Measurements from ENCODE around the gene ERAL1.
"Not testable (repeated sequence)": the region's sequence is repeated elsewhere in the genome, so short reads cannot be mapped to it uniquely, and the experiment has no call there.

ERAL1 gene

GRCh38 chr17:28901866-28902818 is 47.3 kb downstream of the ERAL1 start:
- peak; percentile 26 for DNase-seq

GRCh38 chr17:28902819-28903545 is 48.2 kb downstream of the ERAL1 start, which contains the start of gene DHRS13:
DHRS13 (minus strand) TSS chr17:28903079; CDS start chr17:28902944, 135 bp downstream.
- DNase-seq, result peak; percentile 90

DNA sequence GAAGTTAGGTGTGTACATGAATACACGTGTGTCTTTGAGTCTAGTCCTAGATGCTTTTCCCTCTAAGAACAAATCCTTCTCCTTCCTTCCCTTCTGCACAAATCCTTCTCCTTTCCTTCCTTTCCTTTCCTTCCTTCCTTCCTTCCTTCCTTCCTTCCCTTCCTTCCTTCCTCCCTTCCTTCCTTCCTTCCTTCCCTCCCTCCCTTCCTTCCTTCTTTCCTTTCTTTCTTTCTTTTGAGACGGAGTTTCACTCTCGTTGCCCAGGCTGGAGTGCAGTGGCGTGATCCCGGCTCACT is 48.7 kb downstream of the ERAL1 start:
- DNase-seq, result not testable (repeated sequence)

DNA sequence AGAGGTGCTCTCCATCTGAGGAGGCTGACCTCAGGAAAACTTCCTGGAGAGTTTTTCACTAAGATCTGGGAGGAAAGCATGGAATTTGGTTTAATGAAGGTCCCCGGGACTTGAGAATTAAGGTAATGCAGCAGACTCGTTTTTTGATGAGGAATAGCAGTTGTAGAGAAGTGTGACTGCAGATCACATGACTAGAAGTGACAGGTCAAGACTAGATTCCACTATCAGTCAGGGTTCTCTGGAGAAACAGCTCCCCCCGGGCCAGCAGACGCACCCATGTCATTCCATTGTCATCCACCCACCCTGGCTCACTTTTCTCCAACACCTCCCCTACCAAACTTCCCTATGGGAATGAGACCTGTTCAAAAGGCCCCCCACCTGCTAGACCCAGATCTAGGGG is 50.0 kb downstream of the ERAL1 start:
- DNase-seq, result no peak

- DNase-seq, result no peak
These were observed 51.5 kb downstream of the ERAL1 start for GRCh38 chr17:28906276-28906675.

DNA sequence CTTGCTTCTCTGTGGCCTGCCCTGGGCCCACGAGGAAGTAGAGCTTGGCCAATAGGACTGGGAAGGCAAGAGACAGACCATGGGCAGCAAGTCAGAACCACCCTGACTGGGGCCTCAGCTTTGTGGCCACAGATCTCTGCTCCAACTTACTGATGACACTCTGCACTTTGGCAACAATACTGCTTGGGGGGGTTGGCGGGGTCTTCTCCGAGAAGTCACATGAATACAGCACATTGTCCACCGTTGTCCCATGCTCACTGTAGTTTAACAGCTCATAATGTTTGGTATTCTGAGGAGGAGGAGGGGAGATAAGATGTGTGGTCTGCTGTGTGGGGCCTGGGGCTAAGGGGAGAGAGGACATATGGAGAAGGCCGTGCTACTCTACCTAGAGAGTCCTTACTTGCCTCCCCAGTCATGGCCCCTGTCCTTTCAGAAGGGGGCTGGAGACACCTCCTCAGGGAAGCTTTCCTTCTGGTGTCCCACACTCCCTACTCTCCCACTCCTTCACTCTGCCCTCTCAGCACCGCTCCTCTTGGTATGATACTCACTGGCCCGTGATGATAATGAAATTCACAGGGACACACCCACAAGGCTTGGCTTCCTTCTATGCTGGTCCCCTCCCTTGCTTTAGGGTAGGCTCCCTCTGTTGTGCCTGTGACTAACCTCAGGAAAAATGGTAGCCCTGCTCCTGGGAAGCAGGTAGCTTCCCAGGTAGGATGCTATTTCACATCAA is 52.1 kb downstream of the ERAL1 start:
- DNase-seq, result no peak

GRCh38 chr17:28907709-28908475 is 53.1 kb downstream of the ERAL1 start:
- DNase-seq, result no peak

GRCh38 chr17:28908640-28909167 is 53.9 kb downstream of the ERAL1 start:
- DNase-seq, result no peak

- no peak for DNase-seq
These were observed 55.7 kb downstream of the ERAL1 start for GRCh38 chr17:28910534-28910933.
